Measurements from ENCODE around the gene STARD9.

GRCh38 chr15:42707068-42707467, 131.7 kb downstream of the STARD9 start:
- TF ChIP-seq EZH2 (IDR thresholded peaks at IDR 0.05; ENCODE audit: low read depth), result no peak
- no peak for TF ChIP-seq CTCF (conservative IDR thresholded peaks at IDR 0.05)

Measured in PC-9 (cell line).